HG03045 (cell line): ENCODE results near the gene PLXNA4.

ENCODE experiments used
- ATAC-seq: cut with Tn5 transposase; IDR thresholded peaks from one replicate; pipeline ENCODE4 v1.9.1; 2021; ENCODE audit warnings: mild to moderate bottlenecking, moderate library complexity; ENCODE audit not compliant: unreplicated experiment

Gene PLXNA4

DNA sequence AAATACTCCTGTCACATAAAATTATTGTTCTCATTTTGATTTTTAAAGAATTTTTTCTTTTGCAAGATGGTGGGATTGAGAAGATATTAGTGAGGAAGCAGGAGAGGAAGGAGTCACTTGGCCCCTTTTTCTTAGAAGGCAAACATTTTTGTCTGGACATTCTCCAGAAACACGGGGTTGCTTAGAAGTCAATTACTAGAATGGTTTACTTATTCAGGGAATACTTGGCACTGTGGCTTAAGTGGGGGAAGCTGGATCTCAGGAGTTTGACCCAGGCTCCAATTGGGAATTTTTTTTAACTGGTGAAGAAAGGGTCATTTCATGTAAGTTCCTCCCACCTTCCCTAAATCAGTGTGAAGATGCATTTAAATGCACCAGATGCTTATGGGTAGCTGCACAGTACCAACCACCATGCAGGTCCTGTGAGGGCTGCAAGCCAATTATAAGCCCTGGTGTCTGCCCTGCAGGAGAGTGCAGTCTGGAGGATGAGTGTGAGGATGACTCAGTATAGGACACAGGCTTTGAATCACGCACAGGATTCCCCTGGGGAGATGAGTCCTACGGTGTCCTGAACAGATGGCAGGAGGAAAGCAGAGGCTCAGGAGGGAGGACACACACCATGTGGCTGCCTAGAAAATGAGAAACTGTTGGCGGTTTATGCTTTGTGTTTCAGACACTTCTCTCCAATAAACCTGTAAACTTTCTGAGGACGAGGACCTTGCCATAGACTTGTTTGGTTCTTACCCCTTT lies 299.1 kb downstream of the PLXNA4 start:
- ATAC-seq = no peak

- no peak for ATAC-seq
Observed at GRCh38 chr7:132276234-132276630, 300.0 kb downstream of the PLXNA4 start.

DNA sequence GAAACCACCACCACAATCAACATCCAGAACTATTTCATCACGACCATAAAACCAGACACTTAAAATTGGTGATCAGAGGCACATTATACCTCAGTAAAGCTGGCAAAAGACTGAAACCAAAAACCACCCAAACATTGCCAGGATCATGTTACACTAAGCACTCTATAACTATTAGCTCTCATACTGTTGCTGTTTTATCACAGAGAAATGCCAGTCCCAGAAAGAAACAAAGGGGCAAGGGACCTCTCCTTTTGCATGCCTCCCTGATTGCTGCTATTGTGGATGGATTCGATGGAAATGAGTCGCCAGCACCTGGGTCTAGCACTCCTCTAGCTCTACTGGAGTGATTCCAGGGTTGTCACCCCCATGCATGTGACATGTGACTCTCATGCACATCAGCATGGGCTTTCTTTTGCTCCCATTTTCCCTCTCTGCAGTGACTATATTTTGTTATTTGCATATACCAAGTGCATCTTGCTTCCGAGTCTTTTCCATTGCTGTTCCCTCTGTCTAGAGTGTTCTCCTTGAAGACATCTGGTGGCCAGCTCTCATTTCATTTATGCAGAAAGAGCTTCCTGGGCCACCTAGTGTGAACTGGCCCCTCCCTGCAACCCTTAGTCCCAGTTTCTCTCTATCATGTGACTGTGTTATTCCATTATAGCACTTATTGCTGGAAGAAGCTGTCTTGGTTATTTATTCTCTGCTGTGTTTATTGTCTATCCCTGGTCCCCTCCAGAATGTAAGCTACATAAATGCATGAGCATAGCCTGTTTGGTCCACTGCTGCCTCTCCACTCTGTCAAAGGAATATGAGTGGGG lies 300.6 kb downstream of the PLXNA4 start:
- ATAC-seq = no peak

DNA sequence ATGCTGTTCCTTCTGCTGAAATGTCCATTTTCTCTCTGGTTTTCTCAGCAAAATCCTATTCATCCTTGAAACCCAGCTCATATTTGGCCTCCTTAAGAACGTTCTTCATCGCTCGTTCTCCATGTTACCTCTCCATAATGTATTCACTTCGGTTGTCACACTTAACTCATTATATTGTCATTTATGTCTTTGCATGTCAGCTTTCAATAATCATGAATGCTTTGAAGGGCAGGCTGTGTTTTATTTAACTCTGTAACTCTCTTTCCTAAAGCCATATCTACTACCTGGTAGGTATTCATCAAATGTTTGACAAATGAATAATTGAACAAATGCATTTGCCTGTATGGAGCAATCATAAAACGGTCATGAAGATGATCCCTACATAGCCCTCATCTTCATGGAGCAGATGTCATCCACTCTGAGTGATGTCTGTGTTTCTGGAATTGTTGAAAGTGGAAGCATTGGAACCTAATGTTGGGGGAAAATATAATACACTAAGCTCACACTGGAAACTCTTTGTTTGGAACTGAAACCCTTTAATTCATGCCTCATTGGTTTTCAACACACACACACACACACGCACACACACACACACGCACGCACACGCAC lies 303.4 kb downstream of the PLXNA4 start:
- ATAC-seq = no peak

DNA sequence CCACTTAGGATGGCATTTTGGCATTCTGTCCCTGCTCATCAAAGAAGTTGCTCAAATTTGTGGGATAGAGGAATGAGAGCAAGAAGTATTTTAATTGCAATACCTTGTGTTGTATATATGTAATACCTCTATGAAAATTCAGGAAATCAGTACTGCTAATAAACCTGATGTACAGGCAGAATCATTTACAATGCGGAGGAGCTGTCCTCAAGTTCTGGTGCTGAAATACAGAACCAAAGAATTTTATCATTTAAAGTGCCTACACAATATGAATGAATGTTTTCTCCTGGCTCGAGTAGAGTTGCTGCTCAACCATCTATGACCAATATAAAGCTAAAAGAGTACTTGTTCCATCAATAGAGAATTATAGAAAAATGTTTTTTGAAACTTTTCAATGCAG lies 305.8 kb downstream of the PLXNA4 start:
- no peak for ATAC-seq

DNA sequence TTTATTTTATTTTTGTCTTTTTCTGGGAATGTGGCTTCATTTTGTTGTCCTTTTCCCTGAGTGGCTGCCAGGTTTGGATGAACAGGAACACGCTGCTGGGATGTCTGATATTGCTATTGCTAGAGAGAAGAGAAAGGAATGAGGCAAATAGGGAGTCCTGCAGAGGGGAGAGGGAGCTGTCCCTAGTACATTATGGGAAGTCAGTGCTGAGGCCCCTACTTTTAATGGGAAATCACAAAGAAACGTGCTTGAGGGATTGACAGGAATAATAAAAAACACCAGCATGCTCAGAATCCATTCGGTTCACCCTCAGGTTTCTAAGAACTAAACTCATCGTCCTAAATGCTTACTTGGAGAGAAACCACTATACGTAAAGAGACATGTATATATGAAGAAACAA lies 306.6 kb downstream of the PLXNA4 start:
- no peak for ATAC-seq

DNA sequence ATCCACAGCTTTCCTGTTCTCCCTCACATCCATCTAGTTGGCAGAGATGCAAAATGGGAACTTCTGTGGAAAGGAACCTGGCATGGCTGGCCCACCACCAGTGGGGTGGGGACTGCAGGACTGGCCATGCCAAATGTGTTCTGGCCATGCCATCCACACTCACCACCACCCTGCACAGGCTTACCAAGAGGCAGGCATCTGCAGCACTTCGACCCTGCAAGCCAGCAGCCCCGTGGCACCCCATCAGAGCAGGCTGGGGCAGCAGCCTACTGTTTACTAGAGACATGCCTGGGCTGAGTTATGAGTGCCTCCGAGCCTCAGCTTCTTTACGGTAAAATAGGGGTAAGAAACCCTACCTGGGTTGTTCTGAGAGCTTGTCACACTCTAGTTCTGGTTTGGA lies 313.1 kb downstream of the PLXNA4 start:
- no peak for ATAC-seq

GRCh38 chr7:132262160-132262470 lies 314.2 kb downstream of the PLXNA4 start:
- ATAC-seq = no peak

GRCh38 chr7:132261327-132262159 lies 314.7 kb downstream of the PLXNA4 start:
- ATAC-seq = no peak

DNA sequence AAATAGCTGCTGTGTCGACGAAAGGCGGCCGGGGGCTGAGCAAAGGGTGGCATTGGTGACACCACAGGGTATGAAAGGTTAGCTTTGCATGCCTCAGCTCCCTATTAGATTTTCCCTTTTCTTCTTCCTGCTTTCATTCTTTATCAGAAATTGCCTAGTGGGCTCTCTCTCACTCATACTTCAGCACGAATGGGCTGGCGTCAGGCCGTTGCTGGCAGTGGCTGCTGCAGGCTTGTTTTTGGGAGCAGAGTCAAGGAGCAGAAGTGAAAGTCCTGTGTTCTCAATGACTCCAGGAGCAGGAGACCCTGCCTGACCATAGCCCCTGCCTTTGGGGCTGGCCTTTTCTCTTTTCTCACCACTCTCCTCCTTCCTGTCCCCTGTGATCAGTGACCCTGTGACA lies 318.0 kb downstream of the PLXNA4 start:
- no peak for ATAC-seq

GRCh38 chr7:132257253-132257652 lies 319.0 kb downstream of the PLXNA4 start:
- ATAC-seq = no peak

- no peak for ATAC-seq
Observed at GRCh38 chr7:132256721-132257212, 319.5 kb downstream of the PLXNA4 start.

DNA sequence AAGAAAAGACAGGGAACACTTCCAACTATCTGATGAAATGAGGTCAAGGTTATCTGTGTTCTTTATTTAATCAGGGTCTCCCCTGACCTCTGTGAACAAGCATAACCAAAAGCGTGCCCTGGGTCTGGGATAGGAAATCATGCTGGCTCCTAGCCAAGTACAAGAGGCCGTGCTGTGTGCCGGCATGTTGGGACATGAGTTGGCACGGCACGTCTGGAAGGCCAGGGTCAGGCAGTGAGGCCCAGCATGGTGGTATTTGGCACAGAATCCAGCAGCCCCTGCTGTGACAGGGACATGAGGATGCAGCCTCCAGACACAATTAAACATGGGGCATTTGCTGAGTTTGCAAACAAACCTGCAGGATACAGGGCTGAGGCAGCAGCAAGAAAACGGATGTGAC lies 320.4 kb downstream of the PLXNA4 start:
- no peak for ATAC-seq

DNA sequence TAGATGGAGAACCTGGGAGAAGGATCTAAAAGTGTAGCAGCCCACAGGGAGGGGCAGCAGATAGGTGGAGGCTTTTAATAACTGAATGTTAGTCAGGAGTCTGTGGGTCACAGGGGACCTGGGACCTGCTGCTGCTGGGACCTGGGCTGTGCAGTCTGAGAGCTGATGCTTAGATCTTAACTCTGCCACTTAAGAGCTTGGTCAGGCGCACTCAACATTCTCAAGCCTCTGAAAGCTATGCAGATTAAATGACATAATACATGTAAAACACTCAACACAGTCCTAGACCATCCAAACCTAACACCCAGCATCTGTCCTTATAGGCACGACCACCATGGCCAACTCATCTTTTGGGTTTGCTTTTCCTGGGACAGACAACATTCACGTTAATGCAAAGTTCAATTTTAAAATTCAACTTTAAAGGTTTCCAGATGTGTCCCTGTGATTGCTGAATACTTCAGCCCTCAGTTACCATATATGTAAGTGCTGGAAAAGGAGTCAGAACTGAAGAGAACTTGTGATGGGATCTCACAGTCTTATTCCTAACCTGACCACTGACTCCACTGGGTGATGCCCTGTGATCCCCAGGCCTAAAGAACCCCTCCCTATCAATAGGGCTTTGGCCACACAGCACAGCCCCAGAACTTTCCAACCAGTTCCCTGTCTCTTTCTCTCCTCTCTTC lies 321.0 kb downstream of the PLXNA4 start:
- ATAC-seq = no peak

GRCh38 chr7:132254455-132254854 lies 321.8 kb downstream of the PLXNA4 start:
- no peak for ATAC-seq

- ATAC-seq = no peak
Observed at GRCh38 chr7:132252793-132253100, 323.5 kb downstream of the PLXNA4 start.

- ATAC-seq = no peak
Observed at GRCh38 chr7:132251327-132251659, 325.0 kb downstream of the PLXNA4 start.

DNA sequence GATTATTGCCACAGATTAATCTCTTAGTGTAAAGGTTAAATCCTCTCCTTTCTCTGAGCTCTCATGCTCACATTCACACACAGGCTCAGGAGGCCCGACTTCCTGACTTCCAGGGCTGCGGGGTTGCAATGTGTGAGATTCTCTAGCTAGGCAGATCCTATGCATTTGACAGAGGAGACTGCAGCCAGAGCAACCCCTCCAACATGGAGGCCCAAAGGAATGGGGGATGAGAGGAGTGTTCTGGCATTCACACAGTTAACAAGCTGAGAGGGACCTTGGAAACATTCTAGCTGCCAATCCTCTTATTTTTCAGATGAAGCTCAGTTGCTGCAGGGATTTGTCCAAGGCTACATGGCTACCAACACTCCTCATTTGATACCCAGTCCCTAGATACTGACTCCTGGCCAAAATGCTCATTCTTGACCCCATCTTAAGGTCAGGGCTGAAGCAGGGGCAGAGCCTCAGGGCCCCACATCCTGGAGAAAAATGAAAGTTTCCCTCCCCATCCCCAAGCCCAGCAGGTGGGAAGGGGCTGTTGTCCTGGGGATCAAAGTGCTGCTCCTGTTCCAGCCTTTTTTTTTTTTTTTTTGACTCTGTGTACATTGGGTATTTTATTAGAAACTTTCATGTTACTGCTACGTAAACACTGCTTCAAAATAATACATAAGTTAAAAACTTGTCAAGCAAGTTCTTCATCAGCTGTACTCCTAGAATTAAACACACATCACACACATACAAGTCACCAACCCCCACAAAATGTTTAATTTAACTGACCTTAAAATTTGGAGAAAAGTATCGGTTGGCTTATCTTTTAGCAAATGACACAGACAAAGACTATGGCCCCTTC lies 325.6 kb downstream of the PLXNA4 start:
- no peak for ATAC-seq

DNA sequence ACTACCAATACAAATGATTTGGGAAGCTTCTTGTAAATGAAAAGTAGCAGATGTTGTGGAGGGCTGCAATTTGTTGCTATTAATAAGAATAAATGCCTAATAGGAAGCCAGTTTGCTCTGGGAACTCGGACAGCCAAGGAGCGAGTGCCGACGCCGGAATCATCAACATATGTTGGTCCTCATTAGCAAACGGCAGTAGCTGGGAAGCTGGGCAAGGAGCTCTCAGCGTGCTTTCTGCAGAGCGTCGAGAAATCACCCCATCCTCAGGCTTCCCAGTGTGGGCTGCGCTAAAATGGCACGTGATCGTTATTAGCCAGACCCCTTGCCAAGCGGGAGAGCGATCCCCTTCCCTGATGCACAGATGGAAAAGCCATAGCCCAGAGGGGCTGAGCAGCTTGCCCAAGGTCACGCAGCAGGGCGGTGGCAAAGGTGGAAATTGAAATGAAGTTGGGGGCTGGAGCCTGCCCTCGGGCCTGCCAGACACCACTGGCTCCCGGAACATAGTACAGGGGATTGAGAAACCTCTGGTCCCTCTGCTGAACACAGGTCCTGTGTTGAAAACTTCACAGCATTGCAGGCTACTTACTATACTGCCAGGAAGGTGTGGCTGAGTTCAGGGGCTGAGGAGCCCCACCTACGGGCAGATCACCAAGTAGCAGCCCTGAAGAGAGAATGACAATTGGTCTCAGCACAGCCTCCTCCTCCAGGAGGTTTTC lies 326.9 kb downstream of the PLXNA4 start:
- no peak for ATAC-seq
